Suprapubic skin (tissue), 4 donors: ENCODE results near the gene ERVK3-1. TPM values are rescaled to one million over a fixed set of nuclear protein-coding genes. Genes with fewer than 3 reads are reported as not detected.
"Not testable (repeated sequence)": the region's sequence is repeated elsewhere in the genome, so short reads cannot be mapped to it uniquely, and the experiment has no call there.

Experiments used
- DNase-seq, 2 donors: peaks; one replicate each; pipeline ENCODE4 v3.0.0-alpha.2; 2019; ENCODE audit warnings: low spot score in 2 of 2
- H3K27ac ChIP-seq: fragments of 200-600 bp; sonication (generic); one replicate; pipeline ENCODE4 v1.5.1; 2019
- H3K27me3 ChIP-seq: fragments of 200-600 bp; sonication (generic); one replicate; pipeline ENCODE4 v1.5.1; 2019
- H3K36me3 ChIP-seq: fragments of 200-600 bp; sonication (generic); one replicate; pipeline ENCODE4 v1.5.1; 2019
- H3K4me1 ChIP-seq: fragments of 200-600 bp; sonication (generic); one replicate; pipeline ENCODE4 v1.5.1; 2019
- H3K4me3 ChIP-seq: fragments of 200-600 bp; sonication (generic); one replicate; pipeline ENCODE4 v1.5.1; 2019; ENCODE audit warnings: mild to moderate bottlenecking
- H3K9me3 ChIP-seq: fragments of 200-600 bp; sonication (generic); one replicate; pipeline ENCODE4 v1.5.1; 2019
- EP300 ChIP-seq: sonication (generic); formaldehyde crosslinking; IDR thresholded peaks from one replicate; pipeline ENCODE4 v1.6.1; 2017; ENCODE audit warnings: antibody characterized with exemption
- POLR2A ChIP-seq, 2 donors: fragments of 450-650 bp; IDR thresholded peaks; one replicate each; pipeline ENCODE4 v1.6.1; 2017; ENCODE audit warnings: antibody characterized with exemption in 2 of 2, mild to moderate bottlenecking in 2 of 2, moderate library complexity in 2 of 2
- POLR2AphosphoS5 ChIP-seq, 3 donors: sonication (generic); formaldehyde crosslinking; IDR thresholded peaks; one replicate each; pipeline ENCODE4 v1.6.1; 2017; ENCODE audit warnings: antibody characterized with exemption in 3 of 3
- WGBS: methylation state at CpG from one replicate; pipeline ENCODE4 v1.1.5; 2018; 5-methylcytosine and 5-hydroxymethylcytosine counted together
- total RNA-seq, 4 donors: library from RNA; depleted of rRNA; stranded (reverse); fragments of >200 nt; gene quantifications; one replicate each; pipeline ENCODE4 v1.1.0, GENCODE V29; 2016
- TF ChIP-seq, protein P1 (sequence below), 2 donors: fragments of 200-600 bp in 1 of 2; fragments of 450-650 bp in 1 of 2; sonication (generic) in 1 of 2; IDR thresholded peaks; one replicate each; pipeline ENCODE4 v1.5.1; 2016 to 2019; ENCODE audit warnings: antibody characterized with exemption in 2 of 2, mild to moderate bottlenecking in 1 of 2, moderate library complexity in 1 of 2

The ERVK3-1 gene, protein sequence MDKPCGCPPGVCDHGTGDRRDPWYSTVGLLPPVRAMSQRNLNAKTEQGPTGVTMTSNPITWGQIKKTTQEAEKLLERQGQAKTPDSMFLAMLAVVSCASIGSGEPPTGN
- total RNA-seq = 10 to 100 TPM; 36.9 to 70.3 (median 42.1) TPM

DNA sequence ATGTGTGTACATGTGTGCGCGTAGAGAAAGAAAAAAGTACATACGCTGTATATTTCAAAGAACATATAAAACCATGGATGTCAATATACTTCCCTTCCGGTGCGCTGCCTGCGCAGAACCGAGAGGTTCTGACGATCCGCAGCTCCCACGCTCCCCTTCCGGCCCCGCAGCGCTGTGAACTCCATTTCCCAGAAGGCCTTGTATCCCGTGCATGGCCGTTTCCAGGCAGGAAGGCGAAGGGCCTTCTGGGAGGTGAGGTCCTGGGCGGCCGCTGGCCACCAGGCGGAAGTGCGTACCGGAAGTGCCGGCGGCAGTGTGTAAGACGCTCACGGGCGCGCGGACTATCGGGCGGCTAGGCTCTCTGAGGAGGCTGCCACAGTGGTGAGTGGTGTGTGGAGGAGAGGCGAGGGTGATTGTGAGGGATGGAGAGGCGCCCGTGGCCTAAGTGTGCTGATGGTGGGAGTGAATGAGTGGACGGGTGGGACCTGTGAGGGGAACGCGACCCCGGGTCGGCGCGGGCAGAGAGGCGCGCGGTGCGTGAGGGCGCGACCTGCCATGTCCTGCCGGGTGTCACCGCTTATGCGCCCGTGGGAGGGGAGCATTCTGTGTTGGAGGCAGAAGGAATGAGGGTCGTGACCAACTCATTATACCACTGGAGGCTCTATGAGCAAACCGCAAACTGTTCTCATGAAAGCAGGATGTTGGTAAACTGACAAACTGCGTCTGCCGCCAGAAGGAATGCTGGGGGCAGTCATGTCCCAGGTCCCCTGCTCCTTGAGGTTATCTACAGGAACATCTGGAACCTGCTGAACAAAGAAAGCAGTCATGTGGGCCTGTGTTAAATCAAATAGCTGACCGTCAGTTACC lies at the start of gene ERVK3-1:
Gene ERVK3-1 (plus strand): TSS at position 313 of the 867 bp plus-strand sequence. CDS start 6,792 bp downstream, outside the sequence.
- 1% methylated on average over 50 of the region's 55 CpGs for WGBS
- peaks cover 20% of the 10 kb centered on the region for H3K4me1 ChIP-seq
- no peaks in the 10 kb centered on the region for H3K27me3 ChIP-seq
- TF ChIP-seq POLR2AphosphoS5 (IDR thresholded peaks at IDR 0.05) (peak; percentile 92 to 99 (median 97)), EP300 (no peak), POLR2A (IDR thresholded peaks at IDR 0.05) (peak in 1 of 2 donors; percentile 95)
- TF ChIP-seq, protein P1, sequence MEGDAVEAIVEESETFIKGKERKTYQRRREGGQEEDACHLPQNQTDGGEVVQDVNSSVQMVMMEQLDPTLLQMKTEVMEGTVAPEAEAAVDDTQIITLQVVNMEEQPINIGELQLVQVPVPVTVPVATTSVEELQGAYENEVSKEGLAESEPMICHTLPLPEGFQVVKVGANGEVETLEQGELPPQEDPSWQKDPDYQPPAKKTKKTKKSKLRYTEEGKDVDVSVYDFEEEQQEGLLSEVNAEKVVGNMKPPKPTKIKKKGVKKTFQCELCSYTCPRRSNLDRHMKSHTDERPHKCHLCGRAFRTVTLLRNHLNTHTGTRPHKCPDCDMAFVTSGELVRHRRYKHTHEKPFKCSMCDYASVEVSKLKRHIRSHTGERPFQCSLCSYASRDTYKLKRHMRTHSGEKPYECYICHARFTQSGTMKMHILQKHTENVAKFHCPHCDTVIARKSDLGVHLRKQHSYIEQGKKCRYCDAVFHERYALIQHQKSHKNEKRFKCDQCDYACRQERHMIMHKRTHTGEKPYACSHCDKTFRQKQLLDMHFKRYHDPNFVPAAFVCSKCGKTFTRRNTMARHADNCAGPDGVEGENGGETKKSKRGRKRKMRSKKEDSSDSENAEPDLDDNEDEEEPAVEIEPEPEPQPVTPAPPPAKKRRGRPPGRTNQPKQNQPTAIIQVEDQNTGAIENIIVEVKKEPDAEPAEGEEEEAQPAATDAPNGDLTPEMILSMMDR (IDR thresholded peaks at IDR 0.05) = peak; percentile 24 to 36
- peak; percentile 98 for DNase-seq
- H3K4me3 ChIP-seq = peak within 1 kb of the TSS; percentile 86
- no peaks in the 10 kb centered on the region for H3K9me3 ChIP-seq
- peak within 1 kb of the TSS; percentile 86 for H3K27ac ChIP-seq
- peaks cover 37% of the 10 kb centered on the region for H3K36me3 ChIP-seq

DNA sequence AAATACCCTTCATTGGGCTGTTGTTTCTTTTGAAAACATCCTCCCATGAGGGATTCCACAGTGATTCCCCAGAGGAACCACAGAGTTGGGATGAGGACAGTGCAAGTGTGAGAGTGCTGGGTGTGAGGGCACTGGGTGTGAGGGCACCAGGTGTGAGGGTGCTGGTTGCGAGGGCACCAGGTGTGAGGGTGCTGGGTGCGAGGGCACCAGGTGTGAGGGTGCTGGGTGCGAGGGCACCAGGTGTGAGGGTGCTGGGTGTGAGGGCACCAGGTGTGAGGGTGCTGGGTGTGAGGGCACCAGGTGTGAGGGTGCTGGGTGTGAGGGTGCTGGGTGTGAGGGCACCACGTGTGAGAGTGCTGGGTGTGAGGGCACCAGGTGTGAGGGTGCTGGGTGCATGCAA lies 46.9 kb upstream of the ERVK3-1 start:
- H3K4me3 ChIP-seq = not testable (repeated sequence)

DNA sequence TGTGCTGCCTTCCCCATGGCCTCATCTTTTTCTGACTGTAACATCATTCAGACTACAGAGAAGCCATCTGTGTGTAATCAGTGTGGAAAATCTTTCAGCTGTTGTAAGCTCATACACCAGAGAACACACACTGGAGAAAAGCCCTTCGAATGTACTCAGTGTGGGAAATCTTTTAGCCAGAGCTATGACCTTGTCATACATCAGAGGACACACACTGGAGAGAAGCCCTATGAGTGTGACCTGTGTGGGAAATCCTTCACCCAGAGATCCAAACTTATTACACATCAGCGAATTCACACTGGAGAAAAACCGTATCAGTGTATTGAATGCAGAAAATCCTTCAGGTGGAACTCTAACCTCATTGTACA lies 43.6 kb upstream of the ERVK3-1 start:
- no peak for DNase-seq
- H3K36me3 ChIP-seq = peaks cover 92% of the 10 kb centered on the region
- 100% methylated on average over 3 of the region's 3 CpGs for WGBS
- TF ChIP-seq POLR2A (IDR thresholded peaks at IDR 0.05) (no peak), POLR2AphosphoS5 (IDR thresholded peaks at IDR 0.05) (no peak), EP300 (no peak)
- TF ChIP-seq, protein P1 (IDR thresholded peaks at IDR 0.05) = no peak
- H3K4me1 ChIP-seq = no peaks in the 10 kb centered on the region
- no peaks in the 10 kb centered on the region for H3K27me3 ChIP-seq
- no peak overlapping the region for H3K4me3 ChIP-seq
- no peak overlapping the region for H3K27ac ChIP-seq
- H3K9me3 ChIP-seq = peaks cover 91% of the 10 kb centered on the region

More for the DNA sequence above, 46.9 kb upstream of the ERVK3-1 start:
- Histone ChIP-seq H3K9me3 (peaks cover 95% of the 10 kb centered on the region), H3K36me3 (peaks cover 97% of the 10 kb centered on the region)
- DNase-seq, H3K27ac ChIP-seq, H3K27me3 ChIP-seq, H3K4me1 ChIP-seq: not testable (repeated sequence)
- 70% methylated on average over 4 of the region's 4 CpGs for WGBS

DNA sequence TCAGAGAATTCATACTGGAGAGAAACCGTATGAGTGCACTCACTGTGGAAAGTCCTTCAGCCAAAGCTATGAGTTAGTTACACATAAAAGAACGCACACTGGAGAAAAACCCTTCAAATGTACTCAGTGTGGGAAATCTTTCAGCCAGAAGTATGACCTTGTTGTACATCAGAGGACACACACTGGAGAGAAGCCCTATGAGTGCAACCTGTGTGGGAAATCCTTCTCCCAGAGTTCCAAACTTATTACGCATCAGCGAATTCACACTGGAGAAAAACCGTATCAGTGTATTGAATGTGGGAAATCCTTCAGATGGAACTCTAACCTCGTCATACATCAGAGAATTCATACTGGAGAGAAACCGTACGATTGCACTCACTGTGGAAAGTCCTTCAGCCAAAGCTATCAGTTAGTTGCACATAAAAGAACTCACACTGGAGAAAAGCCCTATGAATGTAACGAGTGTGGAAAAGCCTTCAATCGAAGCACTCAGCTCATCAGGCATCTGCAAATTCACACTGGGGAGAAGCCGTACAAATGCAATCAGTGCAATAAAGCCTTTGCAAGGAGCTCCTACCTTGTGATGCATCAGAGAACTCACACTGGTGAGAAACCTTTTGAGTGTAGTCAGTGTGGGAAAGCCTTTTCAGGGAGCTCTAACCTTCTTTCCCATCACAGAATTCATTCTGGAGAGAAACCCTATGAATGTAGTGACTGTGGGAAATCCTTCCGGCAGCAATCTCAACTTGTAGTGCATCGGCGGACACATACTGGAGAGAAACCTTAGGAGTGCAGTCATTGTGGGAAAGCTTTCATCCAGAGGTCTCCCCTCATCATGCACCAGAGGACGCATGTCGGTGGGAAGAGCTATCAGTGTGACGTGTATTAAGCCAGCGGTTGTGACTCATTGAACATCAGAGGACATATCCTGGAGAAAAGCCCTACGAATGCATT lies 42.9 kb upstream of the ERVK3-1 start:
- 98% methylated on average over 19 of the region's 19 CpGs for WGBS
- H3K27ac ChIP-seq = no peak overlapping the region
- peaks cover 92% of the 10 kb centered on the region for H3K36me3 ChIP-seq
- H3K4me3 ChIP-seq = no peak overlapping the region
- H3K9me3 ChIP-seq = peaks cover 92% of the 10 kb centered on the region
- TF ChIP-seq POLR2AphosphoS5 (IDR thresholded peaks at IDR 0.05) (no peak), EP300 (no peak), POLR2A (IDR thresholded peaks at IDR 0.05) (no peak)
- TF ChIP-seq, protein P1 (IDR thresholded peaks at IDR 0.05) = no peak
- H3K4me1 ChIP-seq = no peaks in the 10 kb centered on the region
- H3K27me3 ChIP-seq = no peaks in the 10 kb centered on the region
- DNase-seq = no peak

DNA sequence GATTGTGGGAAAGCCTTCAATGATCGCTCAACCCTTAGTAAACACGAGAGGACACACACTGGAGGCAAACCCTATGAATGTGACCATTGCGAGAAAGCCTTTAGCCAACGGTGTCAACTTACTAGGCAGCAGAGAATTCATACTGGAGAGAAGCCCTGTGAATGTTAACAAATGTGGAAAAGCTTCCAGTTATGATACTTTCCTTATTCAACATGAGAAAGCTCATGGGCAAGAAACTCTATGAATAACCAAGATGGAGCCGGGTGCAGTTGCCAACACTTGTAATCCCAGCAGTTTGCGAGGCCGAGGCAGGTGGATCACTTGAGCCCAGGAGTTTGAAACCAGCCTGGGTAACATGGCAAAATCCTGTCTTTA lies 42.3 kb upstream of the ERVK3-1 start:
- H3K9me3 ChIP-seq = peaks cover 91% of the 10 kb centered on the region
- no peak for DNase-seq
- H3K4me1 ChIP-seq = no peaks in the 10 kb centered on the region
- H3K4me3 ChIP-seq = no peak overlapping the region
- TF ChIP-seq, protein P1 (IDR thresholded peaks at IDR 0.05) = no peak
- no peak for TF ChIP-seq EP300
- no peak for TF ChIP-seq POLR2A (IDR thresholded peaks at IDR 0.05)
- no peak for TF ChIP-seq POLR2AphosphoS5 (IDR thresholded peaks at IDR 0.05)
- 93% methylated on average over 7 of the region's 7 CpGs for WGBS
- H3K36me3 ChIP-seq = peaks cover 85% of the 10 kb centered on the region
- no peak overlapping the region for H3K27ac ChIP-seq
- H3K27me3 ChIP-seq = no peaks in the 10 kb centered on the region
